NCI-H128 (cell line): ENCODE data around the gene XXYLT1.

Experiments
- DNase-seq: peaks from one replicate; lab custom pipeline; 2025; ENCODE audit not compliant: unreplicated experiment; lab: John Stamatoyannopoulos, UW

XXYLT1 gene

GRCh38 chr3:195209083-195209846, 61.7 kb downstream of the XXYLT1 start:
- DNase-seq: no peak

- DNase-seq: no peak
Measured at GRCh38 chr3:195208631-195209030, 62.3 kb downstream of the XXYLT1 start.

GRCh38 chr3:195208183-195208582, 62.8 kb downstream of the XXYLT1 start:
- no peak for DNase-seq

- DNase-seq: no peak
Measured at GRCh38 chr3:195207731-195208130, 63.2 kb downstream of the XXYLT1 start.

- no peak for DNase-seq
Measured at GRCh38 chr3:195207056-195207455, 63.9 kb downstream of the XXYLT1 start.

GRCh38 chr3:195204360-195205163, 66.4 kb downstream of the XXYLT1 start:
- DNase-seq: peak; percentile 40

- no peak for DNase-seq
Measured at GRCh38 chr3:195203606-195204005, 67.4 kb downstream of the XXYLT1 start.

- no peak for DNase-seq
Measured at GRCh38 chr3:195201295-195201694, 69.7 kb downstream of the XXYLT1 start.

GRCh38 chr3:195200010-195200822, 70.7 kb downstream of the XXYLT1 start:
- DNase-seq: no peak

GRCh38 chr3:195198426-195199346, 72.3 kb downstream of the XXYLT1 start:
- DNase-seq: no peak

GRCh38 chr3:195197765-195198425, 73.1 kb downstream of the XXYLT1 start:
- DNase-seq: no peak

GRCh38 chr3:195196266-195196665, 74.7 kb downstream of the XXYLT1 start:
- DNase-seq: no peak

GRCh38 chr3:195195321-195196209, 75.4 kb downstream of the XXYLT1 start:
- no peak for DNase-seq

- no peak for DNase-seq
Measured at GRCh38 chr3:195194559-195195206, 76.3 kb downstream of the XXYLT1 start.

GRCh38 chr3:195191580-195191979, 79.4 kb downstream of the XXYLT1 start:
- no peak for DNase-seq

GRCh38 chr3:195189821-195190220, 81.1 kb downstream of the XXYLT1 start:
- no peak for DNase-seq

- DNase-seq: no peak
Measured at GRCh38 chr3:195188426-195188927, 82.5 kb downstream of the XXYLT1 start.
